Inflammatory macrophage treated with lipopolysaccharide for 4 hours (primary cell): ENCODE results near the gene WIPI1.
"Not testable (repeated sequence)": the region's sequence is repeated elsewhere in the genome, so short reads cannot be mapped to it uniquely, and the experiment has no call there.

Source experiments
- DNase-seq: peaks from one replicate; pipeline ENCODE4 v3.0.0-alpha.2; 2020

WIPI1 gene

DNA sequence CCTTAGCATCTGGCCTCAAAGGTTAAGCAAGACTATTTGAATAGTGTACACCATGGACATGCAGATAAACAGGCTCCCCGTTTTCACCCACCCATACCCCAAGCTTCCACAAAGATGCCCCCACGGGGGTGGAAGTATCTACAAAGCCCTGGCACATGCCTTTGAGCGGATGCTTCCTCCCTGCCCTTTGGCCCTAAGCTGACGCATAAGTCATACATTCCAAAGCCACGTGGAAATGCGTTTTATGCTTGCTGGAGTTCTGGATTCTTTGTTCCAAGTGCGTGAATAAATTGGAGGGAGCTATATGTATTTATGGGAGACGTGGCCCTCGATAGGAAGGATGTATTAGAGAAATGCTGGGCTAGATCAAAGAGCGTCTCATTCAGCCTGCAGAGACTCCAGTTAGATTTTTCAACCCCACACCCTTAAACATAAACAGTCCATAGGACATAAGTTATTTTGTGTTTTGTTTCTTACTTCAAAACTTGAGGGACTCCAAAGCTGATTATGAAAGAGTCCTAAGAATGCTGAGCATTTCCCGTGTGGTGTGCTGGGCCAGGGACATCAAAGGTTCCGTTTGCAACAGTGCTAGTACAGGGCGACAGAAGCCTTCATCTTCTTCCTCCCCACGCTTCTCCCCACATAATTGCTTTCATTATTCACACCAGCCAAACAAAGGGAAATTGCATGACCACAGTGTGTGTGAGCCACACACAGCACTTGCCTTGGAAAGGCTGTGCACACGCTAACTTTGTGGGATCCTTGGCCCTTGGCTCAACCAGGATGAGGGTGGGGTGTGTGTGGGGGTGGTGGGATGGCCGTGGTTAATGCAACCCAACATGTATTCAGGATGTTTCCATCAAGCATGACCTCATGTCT lies 73.6 kb downstream of the WIPI1 start:
- DNase-seq: peak; percentile 90

DNA sequence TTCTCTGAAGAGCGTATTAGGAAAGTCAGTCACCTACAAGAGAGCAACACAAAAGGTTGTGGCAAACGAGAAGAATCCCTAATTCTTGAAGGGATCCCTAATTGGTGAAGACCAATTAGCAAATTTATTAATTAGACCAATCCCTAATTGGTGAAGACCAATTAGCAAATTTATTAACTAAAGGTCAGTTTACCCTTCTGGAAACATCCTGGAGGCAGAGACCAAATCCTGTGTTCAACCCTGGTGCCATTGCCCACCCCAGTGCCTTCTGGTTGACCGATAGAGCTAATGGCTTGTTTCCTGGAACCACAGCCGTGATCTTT lies 74.2 kb downstream of the WIPI1 start:
- no peak for DNase-seq

DNA sequence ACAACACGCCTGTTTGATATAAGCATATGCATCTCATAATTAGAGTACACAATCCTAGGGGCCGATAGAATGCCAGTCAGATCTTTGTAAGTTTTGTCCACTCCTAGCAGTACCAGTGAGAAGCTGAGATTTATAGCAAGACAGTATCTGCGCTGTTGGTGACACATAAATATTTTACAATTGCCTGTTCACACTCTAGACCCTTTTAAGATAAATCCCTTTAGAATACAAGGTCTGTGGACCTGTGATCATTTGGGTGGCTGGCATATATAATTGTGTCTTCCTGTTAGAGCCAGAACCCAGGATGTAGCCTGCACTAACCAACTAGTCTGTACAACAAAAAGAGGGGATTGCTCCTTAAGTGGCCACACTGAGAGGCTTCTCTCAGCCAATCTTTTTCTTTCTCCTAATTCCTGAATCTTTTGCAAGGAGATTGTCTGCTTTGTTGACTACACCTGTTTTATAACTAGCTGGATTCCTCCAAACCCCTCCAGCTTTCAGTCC lies 74.7 kb downstream of the WIPI1 start:
- DNase-seq: no peak

GRCh38 chr17:68381076-68381900 lies 76.0 kb downstream of the WIPI1 start:
- DNase-seq: peak; percentile 99

DNA sequence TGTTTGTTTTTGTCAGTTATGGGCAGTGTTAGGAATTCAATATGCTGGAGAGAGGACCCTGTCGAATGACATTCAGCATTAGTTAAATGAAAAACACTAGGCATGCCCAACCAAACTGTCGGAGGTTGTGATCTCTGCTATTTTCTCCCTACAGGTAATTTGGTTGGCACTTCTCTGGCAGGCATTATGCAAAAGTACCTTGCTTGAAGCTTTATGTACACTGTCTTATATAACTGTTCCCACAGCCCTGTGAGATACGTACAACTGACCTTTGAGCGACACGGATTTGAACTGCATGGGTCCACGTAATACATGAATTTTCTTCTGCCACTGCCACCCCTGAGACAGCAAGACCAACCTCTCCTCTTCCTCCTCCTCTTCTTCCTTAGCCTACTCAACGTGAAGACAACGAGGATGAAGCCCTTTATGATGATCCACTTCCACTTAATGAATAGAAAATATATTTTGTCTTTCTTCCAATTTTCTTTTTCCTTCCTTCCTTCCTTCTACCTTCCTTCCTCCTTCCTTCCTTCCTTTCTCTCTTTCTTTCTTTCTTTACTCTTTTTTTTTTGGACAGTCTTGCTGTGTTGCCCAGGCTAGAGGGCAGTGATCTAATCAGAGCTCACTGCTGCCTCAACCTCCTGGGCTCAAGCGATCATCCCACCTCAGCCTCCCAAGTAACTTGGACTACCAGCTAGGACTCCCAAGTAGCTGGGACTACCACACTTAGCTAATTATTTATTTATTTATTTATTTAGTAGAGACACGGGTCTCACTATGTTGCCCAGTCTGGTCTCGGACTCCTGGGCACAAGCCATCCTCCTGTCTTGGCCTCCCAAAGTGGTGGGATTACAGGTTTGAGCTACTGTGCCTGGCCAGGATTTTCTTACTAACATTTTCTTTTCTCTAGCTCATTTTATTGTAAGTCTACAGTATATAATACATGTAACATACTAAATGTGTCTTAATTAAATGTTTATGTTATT lies 77.3 kb downstream of the WIPI1 start:
- DNase-seq: no peak

- DNase-seq: no peak
Measured at GRCh38 chr17:68379177-68379510, 78.2 kb downstream of the WIPI1 start.

DNA sequence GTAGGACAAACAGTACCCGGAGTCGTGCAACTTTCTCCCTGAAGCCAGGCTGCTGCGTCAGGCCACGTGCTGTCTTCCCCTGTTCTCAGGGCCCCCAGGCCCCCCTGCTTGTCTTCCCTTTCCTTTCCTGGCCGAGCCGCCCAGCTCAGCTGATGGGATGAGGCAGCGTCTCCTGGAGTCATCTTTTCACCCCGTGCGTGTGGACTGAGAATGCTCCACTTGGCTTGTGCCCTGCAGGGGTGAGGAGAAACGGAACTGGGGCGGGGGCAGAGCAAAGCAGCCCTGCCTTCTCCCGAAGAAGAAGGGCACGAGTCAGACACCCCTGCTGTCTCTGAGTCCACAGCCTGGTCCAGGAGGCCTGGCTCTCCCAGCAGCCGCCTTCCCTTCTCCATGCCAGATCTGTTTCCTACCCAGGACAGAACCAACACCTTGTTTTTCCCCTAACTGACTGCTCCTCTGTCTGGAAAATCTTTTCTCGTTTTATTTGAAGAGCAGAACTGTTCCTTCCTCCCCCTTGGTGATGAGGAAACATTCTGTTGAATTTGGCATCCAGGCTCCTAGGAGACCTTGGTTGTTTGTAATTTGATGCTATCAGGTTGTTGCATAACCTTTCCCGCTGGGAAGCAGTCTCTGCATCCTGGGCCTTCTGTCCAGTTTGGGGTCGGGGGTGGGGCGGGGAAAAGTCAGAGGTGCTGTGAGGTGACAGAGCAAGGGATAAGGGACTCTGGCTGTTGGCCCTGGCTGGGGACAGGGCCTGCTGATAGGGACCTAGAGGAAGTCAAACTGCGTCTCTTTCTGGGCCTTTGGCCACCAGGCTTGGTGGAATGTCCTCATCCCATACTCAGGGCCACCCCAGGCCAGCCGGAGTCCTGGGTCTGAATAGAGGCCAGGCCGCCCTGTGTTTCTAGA lies 78.8 kb downstream of the WIPI1 start:
- peak; percentile 92 for DNase-seq

- DNase-seq: no peak
Measured at GRCh38 chr17:68377771-68378267, 79.5 kb downstream of the WIPI1 start.

DNA sequence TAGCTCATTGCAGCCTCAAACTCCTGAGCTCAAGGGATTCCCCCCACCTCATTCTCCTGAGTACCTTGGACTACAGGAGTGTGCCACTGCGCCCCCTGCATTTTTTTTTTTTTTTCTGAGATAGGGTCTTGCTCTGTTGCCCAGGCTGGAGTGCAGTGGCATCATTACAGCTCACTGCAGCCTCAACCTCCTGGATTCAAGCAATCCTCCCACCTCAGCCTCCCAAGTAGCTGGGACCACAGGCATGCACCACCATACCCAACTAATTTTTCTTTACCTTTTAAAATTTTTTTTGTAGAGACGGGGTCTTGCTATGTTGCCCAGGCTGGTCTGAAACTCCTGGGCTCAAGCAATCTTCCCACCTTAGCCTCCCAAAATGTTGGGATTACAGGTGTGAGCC lies 81.1 kb downstream of the WIPI1 start:
- not testable (repeated sequence) for DNase-seq

DNA sequence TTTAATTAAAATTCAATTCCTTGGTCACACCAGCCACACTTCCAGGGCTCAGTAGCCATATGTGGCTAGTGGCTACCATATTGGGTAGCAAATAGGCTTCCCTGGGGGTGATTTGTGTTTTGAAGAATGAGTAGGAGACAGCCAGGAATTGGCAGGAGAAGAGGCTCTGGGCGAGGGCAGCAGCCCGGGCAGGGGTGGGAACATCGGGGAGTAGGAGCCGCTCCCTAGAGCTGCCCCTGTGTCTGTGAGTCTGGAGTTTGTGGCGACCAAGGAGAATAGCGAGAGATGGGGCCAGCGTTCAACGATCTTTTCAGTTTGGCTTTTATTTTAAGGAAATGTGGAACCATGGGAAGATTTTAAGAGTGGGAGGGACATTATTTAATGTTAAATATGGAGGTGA lies 81.7 kb downstream of the WIPI1 start:
- no peak for DNase-seq
